H1 (cell line): ENCODE data around the gene PCDHGA1. TPM values are rescaled to one million over a fixed set of nuclear protein-coding genes. Genes with fewer than 3 reads are reported as not detected.

Experiments
- CTCF ChIA-PET: fragments of 300-600 bp; sonication (Branson Sonifier 250); formaldehyde crosslinking; loops from one replicate; lab custom pipeline; 2021; ENCODE audit not compliant: partially characterized antibody; lab: Charles Lee
- POLR2A ChIA-PET: fragments of 300-600 bp; sonication (Branson Sonifier 250); formaldehyde crosslinking; loops from one replicate; lab custom pipeline; 2021; ENCODE audit warnings: inconsistent platforms; ENCODE audit not compliant: partially characterized antibody; lab: Charles Lee
- DNase-seq, 2 experiments: peaks; one replicate each; pipeline versions ENCODE4 v3.0.0 to v3.0.0-alpha.2; 2010 to 2022; ENCODE audit warnings: low spot score in 2 of 2, low read depth in 1 of 2, mixed read lengths in 1 of 2
- FAIRE-seq: peaks from 2 replicates; lab custom pipeline; 2011; peaks lifted over from hg19 to GRCh38; lab: Jason Lieb, UNC
- H2AFZ ChIP-seq: 2 replicates; pipeline ENCODE4 v1.8.1; 2012; ENCODE audit warnings: low read length, inconsistent platforms
- H2AK5ac ChIP-seq: 2 replicates; pipeline ENCODE4 v1.6.1; 2013; ENCODE audit warnings: low read depth, low read length
- H2BK120ac ChIP-seq: replicated peaks from 2 replicates; pipeline ENCODE3; 2013; ENCODE audit warnings: low read depth, low read length, inconsistent platforms
- H2BK12ac ChIP-seq: 2 replicates; pipeline ENCODE4 v1.6.1; 2013; ENCODE audit warnings: low read depth, low read length
- H2BK15ac ChIP-seq: 2 replicates; pipeline ENCODE4 v1.6.1; 2013; ENCODE audit warnings: low read length
- H2BK20ac ChIP-seq: 2 replicates; pipeline ENCODE4 v1.6.1; 2013; ENCODE audit warnings: low read length
- H2BK5ac ChIP-seq: 2 replicates; pipeline ENCODE4 v1.6.1; 2013; ENCODE audit warnings: low read depth, low read length
- H3K14ac ChIP-seq: 2 replicates; pipeline ENCODE4 v1.6.1; 2013; ENCODE audit warnings: inconsistent platforms; ENCODE audit not compliant: insufficient read length
- H3K18ac ChIP-seq: 2 replicates; pipeline ENCODE4 v1.6.1; 2013; ENCODE audit warnings: low read length; ENCODE audit errors: extremely low read depth
- H3K23ac ChIP-seq: 2 replicates; pipeline ENCODE4 v1.6.1; 2013; ENCODE audit warnings: inconsistent platforms; ENCODE audit not compliant: insufficient read length
- H3K23me2 ChIP-seq: 2 replicates; pipeline ENCODE4 v1.6.1; 2013; ENCODE audit warnings: low read depth, low read length
- H3K27ac ChIP-seq: 2 replicates; pipeline ENCODE4 v1.6.1; 2011; ENCODE audit warnings: low read depth, low read length, inconsistent platforms
- H3K27me3 ChIP-seq, 4 experiments: replicated peaks in 1 of 4; 1 replicate in 1 of 4; 2 replicates in 3 of 4; pipeline versions ENCODE4 v1.6.1 to v1.8.1; 2011 to 2013; ENCODE audit warnings: low read length in 3 of 4, mild to moderate bottlenecking in 3 of 4, inconsistent platforms in 2 of 4, mixed read lengths in 2 of 4, moderate library complexity in 1 of 4; ENCODE audit not compliant: control insufficient read depth in 3 of 4, insufficient read depth in 3 of 4; ENCODE audit errors: extremely low read depth in 1 of 4
- H3K36me3 ChIP-seq, 4 experiments: 2 replicates each; pipeline versions ENCODE4 v1.6.1 to v1.8.1; 2011 to 2013; ENCODE audit warnings: mild to moderate bottlenecking in 4 of 4, low read length in 3 of 4, moderate library complexity in 2 of 4, control low read depth in 1 of 4, inconsistent platforms in 1 of 4; ENCODE audit not compliant: insufficient read depth in 4 of 4, control insufficient read depth in 2 of 4
- H3K4ac ChIP-seq: replicated peaks from 2 replicates; pipeline ENCODE3; 2013; ENCODE audit warnings: low read length, low read depth, mixed read lengths, inconsistent platforms; ENCODE audit not compliant: insufficient read length
- H3K4me1 ChIP-seq, 4 experiments: replicated peaks in 1 of 4; 1 replicate in 1 of 4; 2 replicates in 3 of 4; pipeline versions ENCODE4 v1.6.1 to v1.8.1; 2011 to 2013; ENCODE audit warnings: low read length in 3 of 4, inconsistent platforms in 2 of 4, mixed read lengths in 1 of 4; ENCODE audit not compliant: insufficient read depth in 4 of 4, control insufficient read depth in 3 of 4
- H3K4me2 ChIP-seq, 2 experiments: 2 replicates each; pipeline versions ENCODE4 v1.6.1 to v1.8.1; 2011 to 2013; ENCODE audit warnings: low read depth in 2 of 2, low read length in 2 of 2, control low read depth in 1 of 2, inconsistent platforms in 1 of 2, mild to moderate bottlenecking in 1 of 2; ENCODE audit not compliant: insufficient read depth in 1 of 2
- H3K4me3 ChIP-seq, 4 experiments: fragments of 200-600, 300-600 bp in 1 of 4; sonication (generic), shearing (Covaris generic), sonication (Bioruptor Twin) in 1 of 4; 2 replicates each; pipeline versions ENCODE4 v1.5.1 to v1.8.1; 2011 to 2016; ENCODE audit warnings: low read length in 4 of 4, low read depth in 3 of 4, control low read depth in 2 of 4, inconsistent platforms in 2 of 4, mild to moderate bottlenecking in 2 of 4, mixed read lengths in 1 of 4, moderate library complexity in 1 of 4; ENCODE audit not compliant: insufficient read depth in 2 of 4; ENCODE audit errors: extremely low read depth in 1 of 4
- H3K56ac ChIP-seq: replicated peaks from 2 replicates; pipeline ENCODE3; 2013; ENCODE audit warnings: low read depth, mild to moderate bottlenecking, mixed read lengths, low read length, inconsistent platforms; ENCODE audit not compliant: insufficient read length
- H3K79me1 ChIP-seq: 2 replicates; pipeline ENCODE4 v1.6.1; 2013; ENCODE audit warnings: low read depth, low read length, control low read depth
- H3K79me2 ChIP-seq, 2 experiments: 2 replicates each; pipeline versions ENCODE4 v1.6.1 to v1.8.1; 2012 to 2013; ENCODE audit warnings: low read length in 2 of 2, mild to moderate bottlenecking in 2 of 2, inconsistent platforms in 1 of 2; ENCODE audit not compliant: insufficient read depth in 2 of 2, control insufficient read depth in 1 of 2
- H3K9ac ChIP-seq, 4 experiments: replicated peaks in 1 of 4; 1 replicate in 1 of 4; 2 replicates in 3 of 4; pipeline versions ENCODE4 v1.6.1 to v1.8.1; 2011 to 2013; ENCODE audit warnings: low read depth in 3 of 4, low read length in 3 of 4, control low read depth in 2 of 4, mild to moderate bottlenecking in 2 of 4, moderate library complexity in 2 of 4, inconsistent platforms in 1 of 4; ENCODE audit errors: extremely low read depth in 1 of 4
- H3K9me3 ChIP-seq, 2 experiments: 2 replicates each; pipeline versions ENCODE4 v1.6.1 to v1.8.1; 2012 to 2013; ENCODE audit warnings: mild to moderate bottlenecking in 2 of 2, moderate library complexity in 2 of 2, control low read depth in 1 of 2, inconsistent platforms in 1 of 2, low read depth in 1 of 2, low read length in 1 of 2, mixed read lengths in 1 of 2; ENCODE audit not compliant: insufficient read depth in 2 of 2
- H4K20me1 ChIP-seq, 2 experiments: replicated peaks in 1 of 2; 2 replicates each; pipeline versions ENCODE3 to v1.8.1; 2011 to 2013; ENCODE audit warnings: inconsistent platforms in 2 of 2, low read length in 2 of 2, mild to moderate bottlenecking in 1 of 2; ENCODE audit not compliant: insufficient read depth in 2 of 2, control insufficient read depth in 1 of 2
- H4K5ac ChIP-seq: 2 replicates; pipeline ENCODE4 v1.6.1; 2013; ENCODE audit warnings: low read length, low read depth, mixed read lengths, inconsistent platforms; ENCODE audit not compliant: insufficient read length
- H4K8ac ChIP-seq: 2 replicates; pipeline ENCODE4 v1.8.0; 2013; ENCODE audit warnings: mild to moderate bottlenecking, moderate library complexity, low read length, inconsistent platforms; ENCODE audit not compliant: insufficient read depth; ENCODE audit errors: extremely low read depth
- H4K91ac ChIP-seq: replicated peaks from 2 replicates; pipeline ENCODE3; 2013; ENCODE audit warnings: low read length, mixed read lengths, inconsistent platforms; ENCODE audit not compliant: insufficient read length
- ATF3 ChIP-seq: IDR thresholded peaks from 2 replicates; pipeline ENCODE4 v1.6.1; 2011; ENCODE audit warnings: low read depth, mild to moderate bottlenecking, low read length; ENCODE audit not compliant: insufficient read depth
- BACH1 ChIP-seq: IDR thresholded peaks from 2 replicates; pipeline ENCODE4 v1.6.1; 2012; ENCODE audit warnings: low read length, improper control_type of control experiment
- CHD2 ChIP-seq: IDR thresholded peaks from 2 replicates; pipeline ENCODE4 v1.6.1; 2012; ENCODE audit warnings: low read length, improper control_type of control experiment
- CTCF ChIP-seq, 3 experiments: IDR thresholded peaks; 1 replicate in 2 of 3; 2 replicates in 1 of 3; pipeline versions ENCODE4 v1.5.1 to v1.6.1; 2011; ENCODE audit warnings: low read length in 3 of 3, mild to moderate bottlenecking in 3 of 3, inconsistent platforms in 2 of 3, low read depth in 1 of 3, moderate library complexity in 1 of 3; ENCODE audit not compliant: insufficient read depth in 1 of 3; ENCODE audit errors: control extremely low read depth in 1 of 3
- MAFK ChIP-seq: IDR thresholded peaks from 2 replicates; pipeline ENCODE4 v1.6.1; 2012; ENCODE audit warnings: low read depth, mild to moderate bottlenecking, improper control_type of control experiment, low read length
- MAX ChIP-seq: IDR thresholded peaks from 2 replicates; pipeline ENCODE4 v1.6.1; 2012; ENCODE audit warnings: inconsistent platforms
- NRF1 ChIP-seq: IDR thresholded peaks from 2 replicates; pipeline ENCODE4 v1.6.1; 2011; ENCODE audit warnings: mild to moderate bottlenecking, low read depth, low read length, improper control_type of control experiment
- POU5F1 ChIP-seq: IDR thresholded peaks from 2 replicates; pipeline ENCODE4 v1.6.1; 2011; ENCODE audit warnings: low read depth, mild to moderate bottlenecking, low read length, moderate library complexity
- WGBS, 2 experiments: shearing (Covaris generic) in 1 of 2; methylation state at CpG; one replicate each; pipeline versions ENCODE4 v1.1.6 to v1.1.7; 2013 to 2015; ENCODE audit warnings: low lambda C conversion rate in 2 of 2, mixed read lengths in 2 of 2, inconsistent platforms in 1 of 2, low coverage in 1 of 2, missing lambda C conversion rate in 1 of 2; ENCODE audit not compliant: insufficient replicate concordance in 2 of 2, insufficient coverage in 1 of 2, insufficient read length in 1 of 2; ENCODE audit errors: extremely low coverage in 1 of 2, missing lambda C conversion rate in 1 of 2; 5-methylcytosine and 5-hydroxymethylcytosine counted together
- polyA plus RNA-seq, 7 experiments: library from polyadenylated mRNA; depleted of rRNA in 3 of 7; stranded (reverse) in 5 of 7; unstranded in 2 of 7; fragments of >200 nt in 5 of 7; fragments of 200-250 nt in 2 of 7; gene quantifications; 1 replicate in 5 of 7; 2 replicates in 1 of 7; 4 replicates in 1 of 7; pipeline versions ENCODE4 v1.2.1 to v1.2.3, GENCODE V29; 2011 to 2013; ENCODE audit warnings: missing spikeins in 2 of 7, mixed read lengths in 2 of 7
- total RNA-seq: library from RNA; stranded (reverse); fragmentation: NEBNext Ultra II Directional; extraction: Animal tissue kit (Norgen Biotek cat#: 25700); gene quantifications from 2 replicates; pipeline ENCODE4 v1.2.1, GENCODE V29; 2021

Gene PCDHGA1
- total and polyA plus RNA-seq, 2 of the 8 experiments (the other 6 are each of a cell fraction or from before 2014, with no cell fraction given) = 0.57 to 0.89 TPM

DNA sequence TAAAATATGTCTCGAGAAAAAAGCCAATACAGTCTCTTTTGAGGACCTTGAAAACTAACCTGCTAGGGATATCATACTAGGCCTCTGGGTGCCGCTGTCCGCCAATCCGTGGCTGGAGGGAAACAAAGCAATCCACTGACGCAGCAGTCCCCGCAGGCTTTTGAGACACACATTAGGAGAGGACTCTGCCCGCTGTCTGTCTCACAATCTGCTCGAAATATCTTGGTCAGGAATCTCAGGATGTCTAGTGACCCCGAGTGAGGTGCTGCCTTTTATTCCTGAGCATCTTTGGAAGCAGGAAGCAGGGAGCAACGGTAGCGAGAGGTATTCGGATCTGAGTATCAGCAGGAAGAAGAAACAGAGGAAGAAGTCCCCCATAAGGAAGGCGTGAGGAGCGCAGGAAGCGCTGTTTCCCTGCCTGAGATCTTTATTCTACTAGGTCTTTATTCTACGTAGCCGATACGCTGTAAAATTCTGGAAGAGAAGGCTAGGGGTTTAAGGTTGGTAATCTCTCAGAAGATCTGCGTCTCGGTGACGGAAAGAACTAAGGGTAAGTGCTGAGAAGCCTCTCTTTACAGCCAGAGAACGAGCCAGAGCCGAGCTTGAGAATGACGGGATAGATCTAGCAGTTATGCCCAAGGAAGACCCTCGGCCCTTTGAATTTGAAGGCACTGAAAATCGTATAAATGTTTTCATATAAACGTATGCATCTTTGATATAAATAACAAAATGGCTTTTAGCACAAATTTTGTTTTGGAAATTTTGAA lies 4.0 kb upstream of the PCDHGA1 start:
- no peak overlapping the region for H3K27ac ChIP-seq
- H2BK5ac ChIP-seq = peak overlapping the region; percentile 77; the same call in 1 of the 2 replicates
- peak overlapping the region; percentile 56; the same call in 1 of the 2 replicates for H2BK12ac ChIP-seq
- peak overlapping the region; percentile 83 for H2AFZ ChIP-seq
- peak overlapping the region; percentile 34 to 77 (median 43); a peak in 4 of 7 replicates for H3K9ac ChIP-seq
- no peak overlapping the region for H2BK20ac ChIP-seq
- peak overlapping the region; percentile 31 to 54 (median 50) for H3K4me3 ChIP-seq
- no peak overlapping the region for H2BK15ac ChIP-seq
- H3K36me3 ChIP-seq = no peaks in the 10 kb centered on the region; a peak in 1 of 8 replicates
- H4K5ac ChIP-seq = no peak overlapping the region
- H4K8ac ChIP-seq = no peak overlapping the region
- WGBS, 2 experiments = 57% methylated on average over 27 of the region's 27 CpGs; no CpG with 5 or more reads in 1 of the 2 experiments
- H3K4ac ChIP-seq = no peak overlapping the region
- H3K79me1 ChIP-seq = no peaks in the 10 kb centered on the region
- FAIRE-seq = no peak
- H3K23me2 ChIP-seq = 0 out of 2 replicates have a peak, but pooled peaks cover 1% of the 10 kb centered on the region
- ChIA-PET POLR2A (interaction anchor here (0.7 to 1.6 kb wide), 3 partner anchors 8 to 86 kb away, joined by 3 read pairs; no protein-coding TSS in a partner anchor), CTCF (interaction anchor here (0.6 to 4.0 kb wide), 13 partner anchors 9 to 402 kb away, joined by 3 to 19 read pairs (median 6); partner anchors contain the start of genes PCDHB11, PCDHGA10, PCDHGA2 and PCDHGA3)
- H3K27me3 ChIP-seq = no peaks in the 10 kb centered on the region
- H2AK5ac ChIP-seq = no peak overlapping the region
- peak overlapping the region; percentile 47 to 48 for H3K4me2 ChIP-seq
- no peaks in the 10 kb centered on the region for H3K4me1 ChIP-seq
- peak in 1 of 2 experiments; percentile 73 for DNase-seq
- no peak overlapping the region for H2BK120ac ChIP-seq
- H3K14ac ChIP-seq = no peak overlapping the region
- H3K79me2 ChIP-seq = no peaks in the 10 kb centered on the region
- no peak overlapping the region for H3K23ac ChIP-seq
- peak overlapping the region; percentile 81 for H4K91ac ChIP-seq
- no peak overlapping the region for H3K56ac ChIP-seq
- peaks cover 11 to 12% of the 10 kb centered on the region in 2 experiments for H3K9me3 ChIP-seq
- H3K18ac ChIP-seq = no peak overlapping the region
- H4K20me1 ChIP-seq = no peaks in the 10 kb centered on the region
- TF ChIP-seq ATF3 (no peak), CTCF (IDR thresholded peaks at IDR 0.05; ENCODE audit: control extremely low read depth in 1 of 3, insufficient read depth in 1 of 3, low read depth in 1 of 3, low read length in 3 of 3) (peak; percentile 58 to 74 (median 71)), MAFK (peak; percentile 46; the same call in 1 of the 2 replicates), NRF1 (no peak), BACH1 (peak; percentile 65), POU5F1 (no peak), CHD2 (no peak), MAX (peak; percentile 37; the same call in 1 of the 2 replicates)
